Amygdala (tissue), 56 donors: ENCODE measurements around the gene CPT1C.

Source experiments
- DNase-seq, 56 donors: peaks; one replicate each; lab custom pipeline; 2025; lab: John Stamatoyannopoulos, UW

The CPT1C gene

DNA sequence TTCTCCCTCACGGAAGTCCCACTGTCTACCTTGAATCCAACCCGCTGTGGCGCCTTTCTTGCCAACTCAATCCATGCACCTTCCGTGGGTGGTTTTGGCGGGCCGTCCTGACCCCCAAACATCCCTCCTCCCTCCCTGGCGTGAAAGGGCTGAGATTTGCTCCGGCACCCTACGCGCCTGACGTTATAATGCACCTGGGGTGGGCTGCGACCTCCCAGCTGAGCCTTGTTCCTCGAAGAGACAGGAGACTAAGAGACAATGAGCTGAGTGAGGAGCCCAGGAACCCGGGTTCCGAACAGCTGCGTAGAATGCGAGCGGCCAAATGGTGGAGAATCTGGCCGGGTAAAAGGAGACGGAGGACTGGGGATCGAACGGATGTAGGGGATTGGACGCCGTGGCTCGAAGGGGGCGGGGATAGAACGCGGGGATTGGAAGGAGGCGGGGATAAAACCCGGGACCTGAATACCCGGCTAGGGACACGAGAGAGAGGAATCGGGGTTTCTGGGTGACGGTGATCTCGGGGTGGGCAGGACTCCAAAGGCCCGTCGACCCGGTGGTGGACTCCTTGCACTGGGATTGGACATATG lies at the start of gene CPT1C:
CPT1C (plus strand) TSS at position 461 of the 587 bp plus-strand sequence. CDS start 1,137 bp downstream, outside the sequence.
- peak in 55 of 56 donors; percentile 31 to 92 (median 76) for DNase-seq

- DNase-seq = peak; percentile 90 to 100 (median 99)
Measured at GRCh38 chr19:49641688-49642491, 49.0 kb upstream of the CPT1C start, which contains the start of gene SCAF1. TSS of gene SCAF1 (plus strand) at chr19:49642209. CDS start at chr19:49645027, 2,818 bp downstream.

GRCh38 chr19:49642492-49643035 lies 48.4 kb upstream of the CPT1C start:
- DNase-seq = no peak

- DNase-seq = no peak
Measured at GRCh38 chr19:49643466-49643865, 47.5 kb upstream of the CPT1C start.

- no peak for DNase-seq
Measured at GRCh38 chr19:49645592-49645991, 45.3 kb upstream of the CPT1C start.

DNA sequence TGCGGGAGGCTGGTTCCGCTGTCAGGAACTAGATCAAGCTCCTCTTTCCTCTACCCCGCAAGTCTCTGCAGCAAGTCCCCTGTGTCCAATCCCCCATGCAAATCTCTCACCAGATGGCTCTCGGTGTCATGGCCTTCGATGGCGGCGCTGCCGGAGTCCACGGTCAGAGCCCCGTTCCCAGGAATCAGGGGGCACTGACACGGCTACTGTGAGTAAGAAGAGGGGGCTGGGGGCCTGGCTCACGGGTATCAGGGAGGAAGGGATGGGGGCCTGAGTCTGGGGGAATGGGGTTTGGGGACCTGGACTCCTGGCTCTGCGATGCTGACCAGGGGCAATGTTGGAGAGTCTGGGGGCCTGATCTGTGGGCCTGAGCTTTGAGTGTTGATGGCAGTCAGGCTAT lies 44.9 kb upstream of the CPT1C start:
- DNase-seq = no peak

DNA sequence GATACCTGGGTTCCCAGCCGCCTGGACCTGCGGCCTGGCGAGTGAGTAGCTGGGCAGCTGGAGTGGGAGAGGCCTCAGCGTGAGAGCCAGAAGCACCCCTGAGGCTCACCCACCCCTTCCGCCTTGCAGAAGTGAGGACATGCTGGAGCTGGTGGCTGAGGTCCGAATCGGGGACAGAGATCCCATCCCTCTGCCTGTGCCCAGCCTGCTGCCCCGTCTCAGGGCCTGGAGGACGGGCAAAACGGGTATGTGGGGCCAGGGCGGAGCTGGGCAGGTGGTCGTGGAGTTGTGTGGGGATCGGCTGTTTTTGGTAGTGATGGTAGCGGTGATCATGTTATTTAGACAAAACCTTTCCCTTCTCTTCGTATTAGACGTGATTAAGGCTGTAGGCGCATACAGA lies 44.3 kb upstream of the CPT1C start:
- DNase-seq = no peak

DNA sequence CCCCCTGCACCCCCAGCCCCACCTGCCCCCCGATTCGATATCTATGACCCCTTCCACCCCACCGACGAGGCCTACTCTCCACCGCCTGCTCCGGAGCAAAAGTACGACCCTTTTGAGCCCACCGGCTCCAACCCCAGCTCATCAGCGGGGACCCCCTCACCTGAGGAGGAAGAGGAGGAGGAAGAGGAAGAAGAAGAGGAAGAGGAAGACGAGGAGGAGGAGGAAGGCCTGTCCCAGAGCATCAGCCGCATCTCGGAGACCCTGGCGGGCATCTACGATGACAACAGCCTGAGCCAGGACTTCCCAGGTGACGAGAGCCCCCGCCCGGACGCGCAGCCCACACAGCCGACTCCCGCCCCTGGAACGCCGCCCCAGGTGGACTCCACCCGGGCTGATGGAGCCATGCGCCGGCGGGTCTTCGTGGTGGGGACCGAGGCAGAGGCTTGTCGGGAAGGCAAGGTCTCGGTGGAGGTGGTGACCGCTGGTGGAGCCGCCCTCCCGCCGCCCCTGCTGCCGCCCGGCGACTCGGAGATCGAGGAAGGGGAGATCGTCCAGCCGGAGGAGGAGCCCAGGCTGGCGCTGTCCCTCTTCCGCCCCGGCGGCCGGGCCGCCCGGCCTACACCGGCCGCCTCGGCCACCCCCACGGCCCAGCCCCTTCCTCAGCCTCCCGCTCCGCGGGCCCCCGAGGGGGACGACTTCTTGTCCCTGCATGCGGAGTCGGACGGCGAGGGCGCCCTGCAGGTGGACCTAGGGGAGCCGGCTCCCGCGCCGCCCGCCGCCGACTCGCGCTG lies 39.7 kb upstream of the CPT1C start:
- no peak for DNase-seq

- DNase-seq = no peak
Measured at GRCh38 chr19:49651820-49652550, 38.9 kb upstream of the CPT1C start.

GRCh38 chr19:49652551-49653465 lies 38.1 kb upstream of the CPT1C start:
- DNase-seq = no peak

DNA sequence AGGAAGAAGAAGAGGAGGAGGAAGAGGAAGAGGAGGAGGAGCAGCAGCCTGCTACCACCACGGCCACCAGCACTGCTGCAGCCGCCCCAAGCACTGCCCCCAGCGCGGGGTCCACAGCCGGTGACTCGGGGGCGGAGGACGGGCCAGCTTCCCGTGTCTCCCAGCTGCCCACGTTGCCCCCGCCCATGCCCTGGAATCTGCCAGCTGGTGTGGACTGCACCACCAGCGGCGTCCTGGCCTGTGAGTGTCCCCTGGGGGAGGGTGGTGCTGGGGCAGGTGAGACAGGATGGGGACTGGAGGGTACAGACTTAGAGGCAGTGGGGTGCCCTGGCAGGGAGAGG lies 37.5 kb upstream of the CPT1C start:
- DNase-seq = no peak

GRCh38 chr19:49654581-49654980 lies 36.3 kb upstream of the CPT1C start:
- no peak for DNase-seq

DNA sequence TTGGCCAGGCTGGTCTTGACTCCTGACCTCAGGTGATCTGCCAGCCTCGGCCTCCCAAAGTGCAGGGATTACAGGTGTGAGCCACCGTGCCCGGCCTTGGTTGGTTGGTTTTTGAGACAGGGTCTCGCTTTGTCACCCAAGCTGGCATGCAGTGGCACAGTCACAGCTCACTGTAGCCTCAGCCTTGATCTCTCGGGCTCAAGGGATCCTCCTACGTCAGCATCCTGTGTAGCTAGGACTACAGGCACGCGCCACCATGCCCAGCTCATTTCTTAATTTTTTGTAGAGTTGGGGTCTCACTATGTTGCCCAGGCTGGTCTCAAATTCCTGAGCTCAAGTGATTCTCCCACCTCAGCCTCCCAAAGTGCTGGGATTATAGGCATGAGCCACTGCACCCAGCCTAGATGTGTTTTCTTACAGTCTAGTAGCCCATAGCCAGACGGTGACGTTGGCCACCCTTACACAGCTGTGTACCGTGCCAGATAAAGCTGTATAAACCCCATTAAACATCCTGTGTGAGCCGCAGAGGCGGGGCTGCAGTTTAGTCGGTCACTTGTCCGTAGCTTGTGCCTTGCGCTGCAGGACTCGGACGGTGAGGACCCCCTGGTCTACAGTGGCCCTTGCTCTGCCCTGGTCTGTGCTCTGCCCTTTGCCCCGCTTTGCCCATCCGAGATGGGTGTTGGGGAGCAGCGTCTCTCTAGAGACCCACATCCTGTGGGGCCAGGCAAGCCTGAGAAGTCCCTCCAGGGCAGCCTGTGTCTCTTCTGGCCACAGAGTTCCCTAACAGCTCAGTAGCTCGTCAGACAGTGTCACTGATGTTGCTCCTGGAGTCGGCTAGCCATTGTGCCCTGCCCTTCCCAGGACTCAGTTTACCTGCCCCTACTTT lies 35.1 kb upstream of the CPT1C start:
- DNase-seq = no peak

DNA sequence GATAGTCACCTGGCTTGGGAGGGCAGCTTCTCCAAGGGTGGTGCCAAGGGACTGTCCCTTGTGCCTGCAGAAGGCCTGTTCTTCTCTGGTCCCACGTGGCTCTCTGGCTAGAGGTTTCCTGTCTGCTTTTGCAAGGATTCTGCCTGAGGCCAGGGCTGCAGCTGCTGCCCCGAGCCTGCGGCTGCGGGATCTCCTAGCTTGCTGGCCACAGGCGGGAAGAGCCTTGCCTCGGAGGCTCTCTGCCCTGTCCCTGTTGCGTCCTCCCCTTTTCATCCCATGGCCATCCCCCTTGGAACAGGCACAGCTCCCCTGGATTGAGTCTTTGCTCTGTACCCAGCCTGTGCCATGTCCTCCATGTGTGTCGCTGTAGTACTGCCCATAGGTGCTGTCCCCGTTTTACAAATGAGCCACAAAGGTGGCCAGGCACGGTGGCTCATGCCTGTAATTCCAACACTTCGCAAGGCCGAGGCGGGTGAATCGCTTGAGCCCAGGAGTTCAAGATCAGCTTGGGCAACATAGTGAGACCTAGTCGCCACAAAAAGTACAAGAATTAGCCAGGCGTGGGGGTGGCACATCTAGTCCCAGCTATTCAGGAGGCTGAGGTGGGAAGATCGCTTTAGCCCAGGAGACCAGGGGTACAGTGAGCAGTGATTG lies 34.3 kb upstream of the CPT1C start:
- no peak for DNase-seq

DNA sequence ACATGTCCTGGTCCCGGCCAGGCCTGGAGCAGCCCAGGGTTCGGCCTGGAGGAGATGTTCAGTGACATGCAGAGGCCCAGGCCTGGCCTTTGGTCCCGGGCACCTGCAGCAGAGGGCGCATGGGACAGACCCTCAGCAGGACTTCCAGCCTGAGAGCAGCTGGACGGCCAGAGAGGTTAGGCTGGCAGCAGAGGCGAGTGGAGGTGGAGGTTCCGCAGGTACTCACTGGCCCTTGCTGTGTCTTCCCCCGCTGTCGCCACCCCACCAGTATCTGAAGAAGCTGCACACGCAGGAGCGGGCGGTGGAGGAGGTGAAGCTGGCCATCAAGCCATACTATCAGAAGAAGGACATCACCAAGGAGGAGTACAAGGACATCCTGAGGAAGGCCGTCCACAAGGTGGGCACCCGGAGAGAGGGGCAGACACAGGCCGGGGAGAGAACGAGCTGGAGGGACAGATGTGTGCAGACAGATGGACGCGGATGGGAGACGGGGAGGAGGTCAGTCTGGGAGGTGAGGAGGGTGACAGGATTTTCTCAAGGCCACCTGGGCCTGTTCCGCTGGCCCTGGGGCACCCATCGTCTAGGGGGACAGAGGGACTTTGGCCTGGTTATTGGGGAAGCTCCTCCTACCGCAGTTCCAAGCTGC lies 33.3 kb upstream of the CPT1C start:
- no peak for DNase-seq

DNA sequence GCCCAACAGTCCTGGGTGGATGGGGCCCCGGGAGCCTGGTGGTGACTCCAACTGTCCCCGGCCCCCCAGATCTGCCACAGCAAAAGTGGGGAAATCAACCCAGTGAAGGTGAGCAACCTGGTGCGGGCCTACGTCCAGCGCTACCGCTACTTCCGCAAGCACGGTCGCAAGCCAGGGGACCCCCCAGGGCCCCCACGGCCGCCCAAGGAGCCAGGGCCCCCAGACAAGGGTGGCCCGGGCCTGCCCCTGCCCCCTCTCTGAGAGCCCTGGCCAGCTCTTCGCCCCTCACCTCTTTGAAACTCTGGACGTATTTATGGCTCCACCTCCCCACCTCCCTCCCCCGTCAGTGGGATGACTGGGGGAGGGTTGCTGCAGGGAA lies 32.8 kb upstream of the CPT1C start:
- no peak for DNase-seq
